HG03135 (cell line): ENCODE results near the gene CWC15.
"Not testable (repeated sequence)": the region's sequence is repeated elsewhere in the genome, so short reads cannot be mapped to it uniquely, and the experiment has no call there.

Experiments
- ATAC-seq: cut with Tn5 transposase; IDR thresholded peaks from one replicate; pipeline ENCODE4 v1.9.1; 2021; ENCODE audit warnings: mild to moderate bottlenecking, moderate library complexity; ENCODE audit not compliant: unreplicated experiment

The CWC15 gene

DNA sequence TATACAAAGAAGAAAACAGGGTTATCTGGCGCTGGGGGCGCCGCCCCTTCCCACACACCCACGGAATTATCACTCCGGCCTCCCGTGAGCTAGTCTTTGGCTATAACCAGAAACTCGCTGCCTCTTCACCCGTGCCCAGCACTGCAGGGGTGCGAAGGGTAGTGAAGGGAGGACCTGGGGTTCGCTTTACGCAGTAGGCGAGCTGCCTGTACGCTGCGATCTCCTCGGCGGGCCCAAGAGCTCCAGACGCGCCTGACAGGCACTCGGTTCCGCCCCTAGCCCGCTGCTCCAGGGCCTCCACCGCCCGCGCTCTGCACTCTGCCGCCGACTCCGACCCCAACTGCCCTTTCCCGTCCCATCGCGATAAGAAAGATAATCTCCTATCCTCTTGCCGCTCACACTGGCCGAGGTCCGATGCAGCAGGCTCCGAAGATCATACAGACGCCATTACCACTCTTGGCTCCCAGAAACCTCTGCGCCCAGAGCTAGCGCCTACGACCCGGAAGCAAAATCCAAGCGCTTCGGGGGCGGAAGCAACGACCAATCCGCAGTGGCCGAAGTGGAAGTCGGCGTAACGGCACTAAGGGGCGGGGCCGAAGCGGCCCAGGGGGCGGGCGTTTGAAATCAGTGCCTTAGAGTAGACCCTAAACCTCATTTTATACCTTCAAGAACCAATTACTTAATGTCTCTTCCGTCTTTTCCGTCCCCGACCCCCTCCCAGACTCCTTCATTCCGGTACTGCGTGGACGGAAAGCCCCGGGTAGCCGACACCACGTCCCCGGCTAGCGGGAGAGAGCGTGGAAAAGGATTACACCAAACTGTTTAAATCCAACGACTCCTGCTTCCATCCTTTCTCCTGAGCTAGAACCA is at the start of gene CWC15, which contains the start of gene KDM4D:
TSS of gene CWC15 (minus strand) at position 458 of the 870 bp plus-strand sequence. CDS start 1,371 bp downstream, outside the sequence.
TSS of gene KDM4D (plus strand) at position 611 of the 870 bp plus-strand sequence. CDS start 23,664 bp downstream, outside the sequence.
- ATAC-seq: peak; percentile 99

DNA sequence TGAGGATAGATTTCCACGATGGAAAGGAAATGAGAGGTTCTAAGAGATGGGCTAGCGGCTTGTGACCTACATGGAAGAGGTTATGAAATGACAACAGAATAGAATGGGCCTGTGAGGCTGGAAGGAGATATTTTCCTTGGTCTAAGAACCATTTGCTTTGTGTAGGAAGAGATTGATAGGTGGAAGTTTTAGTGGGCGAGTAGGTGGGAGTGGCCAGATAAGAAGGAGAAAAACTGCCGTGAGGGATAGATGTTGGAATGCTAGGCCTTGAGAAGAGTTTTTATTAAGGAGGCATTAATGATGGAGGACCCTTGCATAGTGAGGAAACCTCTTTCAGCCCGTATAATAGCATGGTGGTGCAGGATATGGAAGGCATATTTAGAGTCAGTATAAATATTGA is 48.1 kb upstream of the CWC15 start:
- ATAC-seq: not testable (repeated sequence)

DNA sequence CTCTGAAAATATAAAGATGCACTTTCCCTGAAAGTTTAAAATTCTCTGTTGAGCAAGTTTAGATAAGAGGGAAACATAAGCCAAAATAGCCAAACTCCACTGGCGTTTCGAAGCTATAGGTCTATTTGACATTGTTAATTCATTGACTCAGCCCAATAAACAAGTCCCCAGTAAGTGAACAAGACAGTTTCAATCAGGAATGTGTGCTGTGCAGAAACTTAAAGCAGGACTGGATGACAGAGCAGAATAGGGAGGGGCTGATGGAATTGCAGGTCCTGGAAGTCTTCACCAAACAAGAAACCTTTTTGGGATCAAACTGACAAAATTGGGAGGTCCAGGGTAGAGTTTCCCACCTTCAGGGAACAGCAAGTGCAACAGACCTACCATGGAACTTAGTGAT is 42.8 kb upstream of the CWC15 start:
- no peak for ATAC-seq

DNA sequence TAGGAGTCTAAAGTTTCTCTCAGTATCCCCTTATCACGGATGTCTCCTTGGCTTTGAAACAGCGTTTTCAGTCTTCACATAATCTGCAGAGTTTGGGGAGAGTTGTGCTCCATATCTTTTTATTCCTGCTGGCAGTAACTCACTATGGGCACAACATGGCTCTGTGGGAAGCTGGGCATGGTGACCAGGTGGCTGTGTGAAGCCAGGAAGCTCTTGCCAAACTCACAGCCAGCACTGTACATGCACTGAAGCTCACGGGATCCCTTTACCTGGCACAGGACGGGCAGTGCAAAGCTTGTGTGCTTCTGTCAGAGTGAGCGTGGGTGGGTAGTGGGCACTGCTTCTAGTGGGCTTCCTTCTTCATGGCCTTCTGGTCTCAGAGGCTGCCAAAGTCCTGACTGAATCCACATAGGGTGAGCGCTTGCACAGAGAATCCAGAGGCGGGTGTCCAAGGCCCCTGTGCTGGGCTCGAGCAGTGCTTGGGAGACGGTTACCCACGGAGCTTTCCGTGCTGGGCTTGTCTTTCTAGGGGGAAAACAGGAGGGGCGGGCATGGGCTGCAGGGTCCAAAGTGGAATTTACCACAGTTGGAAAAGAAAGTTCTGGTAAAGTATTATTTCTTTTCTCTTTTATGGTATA is 40.9 kb upstream of the CWC15 start:
- no peak for ATAC-seq

DNA sequence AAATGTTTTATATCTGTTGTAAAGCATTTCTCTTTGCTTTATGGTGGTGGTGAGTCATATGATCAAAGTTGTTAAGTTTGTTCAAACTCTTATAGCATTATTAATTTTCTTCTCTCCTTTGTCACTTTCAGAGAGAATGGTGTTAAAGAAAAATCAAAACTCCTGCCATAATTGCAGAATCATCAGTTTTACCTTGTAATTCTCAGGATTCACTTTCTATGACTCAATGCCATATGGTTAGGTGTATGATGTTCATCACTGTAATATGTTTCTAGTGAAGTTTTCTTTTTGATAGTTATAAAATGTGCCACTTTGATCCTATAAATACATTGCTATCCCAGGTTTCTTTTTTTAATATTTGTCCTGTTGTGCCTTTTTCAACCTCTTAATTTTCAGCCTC is 38.0 kb upstream of the CWC15 start:
- ATAC-seq: no peak

DNA sequence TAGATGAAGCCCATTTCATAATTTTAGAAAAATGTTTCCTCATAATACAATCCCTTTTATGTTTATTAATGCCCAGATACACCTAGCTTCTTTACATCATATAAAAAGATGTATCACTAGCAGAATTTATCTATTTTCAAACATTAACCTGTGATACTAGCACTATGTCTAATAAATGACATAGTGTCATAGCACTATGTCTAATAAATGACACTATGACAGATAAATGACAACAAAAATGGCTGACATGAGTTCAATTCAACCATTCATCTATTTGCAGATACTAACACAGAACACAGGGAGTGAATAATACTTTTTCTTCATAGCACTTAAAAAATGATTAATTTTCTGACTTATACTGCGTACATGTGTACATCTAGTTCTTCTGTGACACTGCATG is 32.3 kb upstream of the CWC15 start:
- no peak for ATAC-seq

DNA sequence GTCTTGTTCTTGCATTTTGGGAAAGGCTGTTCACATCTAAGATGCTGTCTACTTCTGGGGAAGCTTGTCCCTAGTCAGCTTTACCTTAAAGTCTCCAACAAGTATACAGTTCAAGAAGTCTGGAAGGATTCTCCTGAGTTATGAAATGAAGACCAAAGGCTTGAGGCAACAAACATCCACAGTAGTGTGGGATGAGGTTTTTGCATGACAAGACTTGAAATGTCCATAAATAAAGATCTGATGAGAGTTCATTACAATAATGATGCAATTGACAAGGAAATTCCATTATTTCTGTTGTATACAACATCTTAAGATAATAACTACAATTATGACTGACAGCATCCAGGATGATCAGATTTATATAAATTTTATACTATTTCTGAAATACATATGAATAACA is 30.4 kb upstream of the CWC15 start:
- no peak for ATAC-seq

DNA sequence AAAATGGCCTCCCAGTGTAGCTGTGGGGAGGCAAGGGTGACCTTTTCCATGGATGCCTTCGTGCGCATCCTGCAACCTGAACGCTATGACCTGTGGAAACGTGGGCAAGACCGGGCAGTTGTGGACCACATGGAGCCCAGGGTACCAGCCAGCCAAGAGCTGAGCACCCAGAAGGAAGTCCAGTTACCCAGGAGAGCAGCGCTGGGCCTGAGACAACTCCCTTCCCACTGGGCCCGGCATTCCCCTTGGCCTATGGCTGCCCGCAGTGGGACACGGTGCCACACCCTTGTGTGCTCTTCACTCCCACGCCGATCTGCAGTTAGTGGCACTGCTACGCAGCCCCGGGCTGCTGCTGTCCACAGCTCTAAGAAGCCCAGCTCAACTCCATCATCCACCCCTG is 24.9 kb upstream of the CWC15 start:
- no peak for ATAC-seq

DNA sequence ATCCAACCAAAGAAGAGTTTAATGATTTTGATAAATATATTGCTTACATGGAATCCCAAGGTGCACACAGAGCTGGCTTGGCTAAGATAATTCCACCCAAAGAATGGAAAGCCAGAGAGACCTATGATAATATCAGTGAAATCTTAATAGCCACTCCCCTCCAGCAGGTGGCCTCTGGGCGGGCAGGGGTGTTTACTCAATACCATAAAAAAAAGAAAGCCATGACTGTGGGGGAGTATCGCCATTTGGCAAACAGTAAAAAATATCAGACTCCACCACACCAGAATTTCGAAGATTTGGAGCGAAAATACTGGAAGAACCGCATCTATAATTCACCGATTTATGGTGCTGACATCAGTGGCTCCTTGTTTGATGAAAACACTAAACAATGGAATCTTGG is 24.1 kb upstream of the CWC15 start:
- no peak for ATAC-seq

DNA sequence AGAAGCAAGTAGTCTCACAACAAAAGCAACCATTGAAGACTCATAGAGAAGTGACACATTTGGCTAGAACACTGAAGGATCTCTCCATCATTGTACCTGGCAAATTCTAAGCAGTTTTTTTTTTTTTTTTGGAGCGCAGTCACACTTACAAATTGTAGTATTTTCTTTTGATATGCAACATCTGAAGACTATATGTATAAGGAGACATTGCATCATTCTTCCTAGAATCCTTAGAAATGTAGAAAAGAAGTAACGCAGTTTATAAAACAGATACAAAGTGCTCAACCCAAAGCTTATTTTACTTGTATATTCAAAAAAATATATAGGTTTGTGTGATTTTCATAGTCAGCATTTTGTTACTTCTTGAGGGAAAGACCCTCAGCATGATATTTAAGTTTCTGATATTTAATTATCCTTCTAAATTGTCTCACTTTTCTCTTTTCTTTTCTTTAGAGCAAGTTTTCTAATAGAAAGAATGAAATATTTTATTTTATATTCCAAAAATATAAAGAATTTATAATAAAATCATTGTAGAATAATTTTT is 20.1 kb upstream of the CWC15 start:
- no peak for ATAC-seq

DNA sequence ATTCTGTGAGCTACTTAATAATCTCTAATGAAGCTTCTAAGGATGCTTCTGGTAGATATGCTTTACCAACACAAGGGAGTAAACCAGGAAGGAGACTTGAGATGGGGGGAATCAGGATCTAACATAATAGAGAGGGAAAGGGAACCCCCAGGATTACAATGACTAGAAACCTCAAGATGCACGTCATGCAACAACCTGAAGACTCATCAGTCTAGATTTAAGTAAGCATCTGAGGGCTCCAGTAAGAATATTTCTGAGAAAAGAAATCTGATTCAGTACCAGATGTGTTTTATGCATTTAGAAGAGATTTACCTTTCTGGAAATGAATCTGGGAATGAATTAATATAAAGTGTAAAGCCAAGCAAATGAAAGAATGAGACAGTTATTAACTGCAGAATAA is 15.4 kb upstream of the CWC15 start:
- ATAC-seq: no peak

DNA sequence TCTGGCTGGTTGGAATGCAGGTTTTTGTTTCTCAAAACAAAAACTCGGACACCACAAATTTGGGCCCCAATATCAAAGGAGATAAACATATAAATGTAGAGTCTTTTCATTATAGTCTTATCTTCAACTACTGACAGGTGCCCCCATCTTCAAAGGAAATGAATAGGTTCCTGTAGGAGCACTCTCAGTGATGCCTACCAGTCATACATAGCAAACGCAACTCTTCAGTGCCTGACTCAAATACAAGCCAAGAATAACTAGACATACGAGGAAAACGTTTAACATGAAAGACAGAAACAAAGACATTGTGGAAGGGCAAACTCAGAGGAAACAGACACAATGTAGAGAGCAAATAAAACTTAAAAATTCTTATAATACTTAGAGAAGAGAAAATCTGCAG is 14.0 kb upstream of the CWC15 start:
- no peak for ATAC-seq

DNA sequence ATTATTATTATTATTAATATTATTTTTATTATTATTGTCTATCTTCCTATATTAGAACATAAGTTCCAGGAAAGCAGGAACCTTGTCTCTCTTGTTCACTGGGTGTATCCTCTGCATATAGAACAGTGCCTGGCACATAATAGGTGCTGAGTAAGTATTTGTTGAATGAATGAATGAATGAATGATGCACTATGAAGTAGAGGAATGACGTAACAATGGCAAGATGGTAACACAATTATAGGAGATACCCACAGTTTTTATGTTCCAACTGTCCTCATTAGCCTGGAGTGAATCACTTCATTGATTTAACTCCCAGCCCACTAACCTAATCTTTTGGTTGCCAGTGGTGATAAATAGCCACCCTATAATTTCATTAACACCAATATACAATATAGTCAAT is 2.2 kb upstream of the CWC15 start:
- ATAC-seq: no peak

DNA sequence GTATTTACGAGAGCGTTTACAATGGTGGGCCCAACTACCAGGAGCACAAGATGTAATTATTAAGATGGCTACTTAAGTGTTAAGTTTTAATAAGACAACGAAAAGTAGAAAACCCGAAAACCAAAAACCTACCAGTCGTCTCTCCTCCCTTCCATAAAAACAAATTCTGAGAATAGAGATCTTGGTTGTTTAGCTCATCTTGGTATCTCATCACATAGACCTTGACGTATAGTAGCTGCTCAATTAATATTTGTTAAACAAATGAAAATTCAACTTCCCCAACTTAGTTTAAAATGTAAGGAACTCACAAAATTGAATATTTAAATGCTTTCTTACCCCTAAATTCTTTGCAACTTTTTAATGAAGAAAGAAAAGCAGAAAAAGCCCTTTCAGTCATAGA is 822 bp upstream of the CWC15 start:
- no peak for ATAC-seq

DNA sequence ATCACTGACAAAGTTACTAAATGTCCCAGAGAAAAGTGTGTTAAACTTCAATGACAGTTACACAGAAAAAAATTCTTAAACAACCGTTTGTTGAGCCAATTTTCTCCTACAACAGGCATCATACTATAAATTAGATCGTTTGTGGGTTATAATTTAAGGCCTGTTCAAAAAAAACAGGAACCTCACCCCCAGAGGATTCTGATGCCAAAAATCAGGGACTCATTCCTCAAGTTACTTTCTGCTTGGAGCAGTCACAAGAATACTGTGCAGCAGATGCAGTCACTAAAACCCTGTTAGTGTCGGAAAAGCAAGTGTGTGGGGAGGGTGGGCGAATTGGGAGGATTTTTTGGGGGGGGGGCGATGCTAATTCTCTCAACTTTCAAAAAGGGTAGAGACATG is 657 bp downstream of the CWC15 start:
- no peak for ATAC-seq

DNA sequence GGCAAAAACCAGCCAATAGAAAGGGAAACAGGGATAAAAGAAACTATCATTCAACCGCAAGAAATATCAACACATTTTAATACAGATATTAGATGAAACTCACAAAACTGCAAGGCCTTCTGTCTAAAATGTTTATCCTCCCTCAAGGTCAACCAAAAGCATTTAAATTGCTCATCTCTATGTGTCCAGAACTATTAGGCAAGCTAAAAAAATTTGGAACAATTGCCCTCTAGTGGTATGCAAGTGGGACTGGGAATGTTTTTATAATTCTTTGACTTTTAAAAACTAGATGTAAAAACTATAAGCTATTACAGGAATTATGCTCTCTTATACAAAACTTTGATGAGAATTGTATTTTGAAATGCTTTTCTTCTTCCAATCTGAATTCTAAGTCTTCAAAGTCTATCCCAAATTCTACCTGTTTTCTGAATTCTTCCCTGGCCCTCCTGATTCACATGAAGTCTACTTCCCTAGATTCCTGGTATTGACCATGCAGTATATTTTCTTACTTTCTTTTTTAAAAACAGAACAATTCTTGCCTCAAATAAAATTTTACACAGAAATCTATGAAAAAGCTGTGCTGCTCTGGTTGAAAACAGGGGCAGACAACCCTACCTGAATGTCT is 4.9 kb downstream of the CWC15 start:
- no peak for ATAC-seq

DNA sequence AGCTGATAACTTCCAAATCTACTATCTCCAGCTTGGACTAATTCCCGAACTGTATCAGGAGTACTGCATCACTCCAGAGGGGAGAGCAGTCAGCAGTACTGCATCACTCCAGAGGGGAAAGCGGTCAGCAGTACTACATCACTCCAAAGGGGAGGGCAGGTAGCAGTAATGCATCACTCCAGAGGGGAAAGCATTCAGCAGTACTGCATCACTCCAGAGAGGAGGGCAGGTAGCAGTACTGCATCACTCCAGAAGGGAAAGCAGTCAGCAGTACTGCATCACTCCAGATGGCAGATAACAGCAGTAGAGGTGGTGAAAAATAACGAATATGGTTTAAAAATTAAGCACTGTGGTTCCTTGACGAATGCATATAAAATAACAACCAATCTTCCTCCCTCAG is 8.4 kb downstream of the CWC15 start:
- ATAC-seq: no peak

DNA sequence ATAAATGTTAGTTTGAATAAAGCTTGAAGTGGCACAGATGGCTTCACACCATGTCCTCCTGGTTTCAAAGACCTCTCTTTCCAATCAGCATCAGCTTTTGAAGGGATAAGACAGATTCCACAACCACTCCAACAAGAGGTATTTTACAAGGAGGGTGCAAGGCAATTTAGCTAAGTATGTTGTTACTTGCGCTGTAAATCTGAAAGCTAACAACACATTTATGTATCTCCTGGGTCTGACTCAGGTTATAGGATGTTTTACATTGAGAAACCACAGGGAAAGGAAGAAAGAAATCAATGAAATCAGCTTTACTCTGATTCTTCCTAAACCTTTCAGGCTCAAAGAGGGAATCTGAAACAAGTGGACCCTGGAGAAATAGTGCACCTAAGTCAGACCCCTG is 12.1 kb downstream of the CWC15 start:
- ATAC-seq: no peak

DNA sequence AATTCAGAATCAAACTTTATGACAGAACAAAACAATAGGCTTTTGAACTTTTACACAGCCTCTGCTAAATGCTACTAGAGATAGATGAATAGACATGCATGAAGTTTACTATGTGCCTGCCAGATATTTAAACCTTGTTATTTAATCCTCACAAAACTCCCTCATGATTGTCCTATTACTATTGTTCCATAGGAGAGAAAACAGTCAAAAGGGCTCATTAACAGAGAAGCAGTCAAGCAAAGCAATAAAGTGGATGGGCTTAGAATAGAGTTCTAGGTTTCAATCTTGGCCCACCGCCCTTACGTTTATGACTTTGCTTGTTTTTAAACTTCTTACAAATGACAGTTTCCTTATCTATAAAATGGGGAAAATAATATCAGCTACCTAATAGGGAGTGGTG is 12.9 kb downstream of the CWC15 start:
- ATAC-seq: no peak

DNA sequence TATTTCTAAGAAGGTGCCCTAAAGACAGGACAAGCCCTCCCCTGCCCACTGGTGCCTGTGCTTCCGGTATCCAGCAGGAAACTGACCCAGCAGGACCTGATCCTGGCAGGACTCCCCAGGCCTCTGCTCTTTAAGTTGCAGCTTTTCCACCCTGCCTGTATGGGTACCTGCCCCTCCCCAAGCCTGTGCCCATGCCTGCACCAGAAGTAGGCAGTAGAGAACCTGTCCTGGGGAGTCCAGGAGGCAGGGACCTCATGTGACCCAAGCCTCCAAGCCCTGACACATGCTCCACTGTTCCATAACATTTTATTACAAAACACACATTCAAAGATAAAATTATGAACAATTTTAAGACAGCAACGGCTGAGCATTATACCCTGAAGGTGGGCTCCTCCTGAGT is 14.2 kb downstream of the CWC15 start:
- no peak for ATAC-seq

DNA sequence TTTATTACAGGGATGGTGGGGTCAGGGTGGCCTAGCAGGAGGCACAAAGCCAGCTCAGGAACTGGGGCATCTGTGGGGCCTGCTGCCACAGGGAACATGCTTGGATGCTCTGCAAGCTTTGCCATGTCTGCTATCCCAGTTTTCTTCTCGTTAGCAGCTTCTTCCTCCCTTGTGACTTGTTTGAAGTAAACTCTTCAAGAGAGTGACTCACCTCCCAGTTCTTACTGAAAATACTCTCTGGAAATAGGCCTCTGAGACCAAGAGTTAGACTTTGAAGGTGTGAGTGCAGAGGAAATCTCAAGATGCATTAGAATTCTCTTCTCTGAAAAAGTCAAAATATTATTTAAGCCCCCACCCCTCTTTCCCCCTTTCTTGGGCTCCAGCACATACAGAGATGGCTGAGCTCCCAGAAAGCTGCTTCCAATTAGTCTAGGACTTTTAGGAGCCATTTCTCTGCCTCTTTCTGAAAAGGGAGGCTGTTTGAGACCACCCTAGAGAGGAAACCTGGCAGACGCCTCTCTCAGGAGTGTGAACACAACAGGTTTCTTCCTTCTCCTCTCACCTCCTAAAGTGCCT is 15.1 kb downstream of the CWC15 start:
- no peak for ATAC-seq
